ENCODE results near the gene CASKIN1.

DNA sequence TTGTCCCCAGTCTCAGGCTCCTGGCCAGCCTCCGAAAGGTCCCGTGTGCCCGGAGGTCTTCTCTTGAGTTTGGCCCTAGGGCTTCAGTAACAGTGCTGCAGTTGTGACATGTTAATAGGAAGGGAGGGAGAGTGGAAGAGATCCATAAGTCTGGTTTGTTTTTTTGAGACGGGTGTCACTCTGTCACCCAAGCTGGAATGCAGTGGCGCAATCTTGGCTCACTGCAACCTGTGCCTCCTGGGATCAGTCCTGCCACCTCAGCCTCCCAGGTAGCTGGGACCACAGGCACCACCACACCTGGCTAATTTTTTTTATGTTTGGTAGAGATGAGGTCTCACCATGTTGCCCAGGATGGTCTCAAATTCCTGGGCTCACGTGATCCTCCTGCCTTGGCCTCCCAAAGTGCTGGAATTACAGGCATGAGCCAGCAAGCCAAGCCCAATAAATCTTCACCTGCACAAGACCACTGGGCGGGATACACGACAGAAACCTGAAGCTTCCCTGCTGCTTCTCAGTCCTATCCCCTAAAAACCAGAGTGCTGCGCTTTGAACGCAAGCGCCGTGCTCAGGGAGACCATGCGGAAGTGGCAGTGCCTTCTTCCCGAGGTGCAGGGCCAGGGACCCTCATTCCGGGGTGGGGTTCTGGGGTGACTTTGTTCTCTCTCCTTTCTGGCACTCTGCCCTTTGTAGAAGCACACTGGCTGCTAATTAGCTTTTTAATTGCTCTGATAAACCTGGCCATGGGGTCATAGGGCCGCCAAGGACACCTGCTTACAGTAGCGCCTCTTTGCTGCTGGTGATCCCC is 29.9 kb downstream of the CASKIN1 start:
- TF ChIP-seq POLR2AphosphoS5 (IDR thresholded peaks at IDR 0.05; ENCODE audit: borderline replicate concordance, low read depth, low read length) = no peak
- no peak for TF ChIP-seq EZH2 (IDR thresholded peaks at IDR 0.05)
